ENCODE results near the gene SRBD1. TPM values are rescaled to one million over a fixed set of nuclear protein-coding genes. Genes with fewer than 3 reads are reported as not detected.

The SRBD1 gene
- polyA plus RNA-seq, 3 donors: 25.3 to 28.8 (median 27.0) TPM

GRCh38 chr2:45634223-45634622 is 23.2 kb upstream of the SRBD1 start:
- DNase-seq (ENCODE audit: low read depth in 3 of 3, low spot score in 2 of 3): no peak

GRCh38 chr2:45631955-45632354 is 20.9 kb upstream of the SRBD1 start:
- DNase-seq (ENCODE audit: low read depth in 3 of 3, low spot score in 2 of 3): no peak

- no peak for DNase-seq (ENCODE audit: low read depth in 3 of 3, low spot score in 2 of 3)
Measured at GRCh38 chr2:45631319-45631718, 20.3 kb upstream of the SRBD1 start.

- no peak for DNase-seq (ENCODE audit: low read depth in 3 of 3, low spot score in 2 of 3)
Measured at GRCh38 chr2:45629971-45630370, 18.9 kb upstream of the SRBD1 start.

- no peak for DNase-seq (ENCODE audit: low read depth in 3 of 3, low spot score in 2 of 3)
Measured at GRCh38 chr2:45627911-45628310, 16.8 kb upstream of the SRBD1 start.

GRCh38 chr2:45626387-45627221 is 15.5 kb upstream of the SRBD1 start:
- no peak for DNase-seq (ENCODE audit: low read depth in 3 of 3, low spot score in 2 of 3)

- no peak for DNase-seq (ENCODE audit: low read depth in 3 of 3, low spot score in 2 of 3)
Measured at GRCh38 chr2:45625824-45626223, 14.8 kb upstream of the SRBD1 start.

- no peak for DNase-seq (ENCODE audit: low read depth in 3 of 3, low spot score in 2 of 3)
Measured at GRCh38 chr2:45623098-45623497, 12.0 kb upstream of the SRBD1 start.

GRCh38 chr2:45622336-45623075 is 11.4 kb upstream of the SRBD1 start:
- no peak for DNase-seq (ENCODE audit: low read depth in 3 of 3, low spot score in 2 of 3)

GRCh38 chr2:45617496-45617895 is 6.4 kb upstream of the SRBD1 start:
- no peak for DNase-seq (ENCODE audit: low read depth in 3 of 3, low spot score in 2 of 3)

- no peak for DNase-seq (ENCODE audit: low read depth in 3 of 3, low spot score in 2 of 3)
Measured at GRCh38 chr2:45616658-45617411, 5.8 kb upstream of the SRBD1 start.

GRCh38 chr2:45614871-45615415 is 3.9 kb upstream of the SRBD1 start:
- DNase-seq (ENCODE audit: low read depth in 3 of 3, low spot score in 2 of 3): no peak

- DNase-seq (ENCODE audit: low read depth in 3 of 3, low spot score in 2 of 3): no peak
Measured at GRCh38 chr2:45614330-45614729, 3.3 kb upstream of the SRBD1 start.

- DNase-seq (ENCODE audit: low read depth in 3 of 3, low spot score in 2 of 3): no peak
Measured at GRCh38 chr2:45612731-45613130, 1.7 kb upstream of the SRBD1 start.

GRCh38 chr2:45612285-45612684 is 1.2 kb upstream of the SRBD1 start:
- DNase-seq (ENCODE audit: low read depth in 3 of 3, low spot score in 2 of 3): no peak

GRCh38 chr2:45610281-45611019 is 617 bp downstream of the SRBD1 start:
- no peak for DNase-seq (ENCODE audit: low read depth in 3 of 3, low spot score in 2 of 3)

GRCh38 chr2:45607701-45608100 is 3.4 kb downstream of the SRBD1 start:
- no peak for DNase-seq (ENCODE audit: low read depth in 3 of 3, low spot score in 2 of 3)

GRCh38 chr2:45606796-45607195 is 4.3 kb downstream of the SRBD1 start:
- no peak for DNase-seq (ENCODE audit: low read depth in 3 of 3, low spot score in 2 of 3)

GRCh38 chr2:45605116-45605515 is 6.0 kb downstream of the SRBD1 start:
- no peak for DNase-seq (ENCODE audit: low read depth in 3 of 3, low spot score in 2 of 3)

GRCh38 chr2:45602624-45603023 is 8.4 kb downstream of the SRBD1 start:
- DNase-seq (ENCODE audit: low read depth in 3 of 3, low spot score in 2 of 3): no peak
